ENCODE measurements around the gene PLEKHN1. TPM values are rescaled to one million over a fixed set of nuclear protein-coding genes. Genes with fewer than 3 reads are reported as not detected.
"Not testable (repeated sequence)": the region's sequence is repeated elsewhere in the genome, so short reads cannot be mapped to it uniquely, and the experiment has no call there.

Gene PLEKHN1
- total RNA-seq, 1 donor from 2014 or later, result 6.8 TPM

- no peak overlapping the region for H3K4me3 ChIP-seq (ENCODE audit: low read depth, low read length)
- TF ChIP-seq CTCF (conservative IDR thresholded peaks at IDR 0.05; ENCODE audit: low read depth, low read length), result no peak
- no peak for DNase-seq (ENCODE audit: low read depth)
Observed at GRCh38 chr1:985126-985525, 18.8 kb downstream of the PLEKHN1 start.

DNA sequence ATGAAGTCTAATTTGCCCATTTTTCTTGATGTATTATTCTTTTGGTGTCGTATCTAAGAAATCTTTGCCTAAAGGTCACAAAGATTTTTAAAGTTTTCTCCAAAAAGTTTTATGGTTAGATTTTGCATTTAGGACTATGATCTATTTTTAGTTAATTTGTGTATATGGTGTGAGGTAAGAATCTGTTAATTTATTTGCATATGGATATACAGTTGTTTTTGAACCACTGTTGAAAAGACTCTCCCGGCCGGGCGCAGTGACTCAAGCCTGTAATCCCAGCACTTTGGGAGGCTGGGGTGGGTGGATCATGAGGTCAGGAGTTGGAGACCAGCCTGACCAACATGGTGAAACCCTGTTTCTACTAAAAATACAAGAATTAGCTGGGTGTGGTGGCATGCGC, 21.8 kb downstream of the PLEKHN1 start:
- H3K4me3 ChIP-seq (ENCODE audit: low read depth, low read length); DNase-seq (ENCODE audit: low read depth): not testable (repeated sequence)

- not testable (repeated sequence) for H3K4me3 ChIP-seq (ENCODE audit: low read depth, low read length); DNase-seq (ENCODE audit: low read depth)
Observed at GRCh38 chr1:991275-991674, 25.0 kb downstream of the PLEKHN1 start.

DNA sequence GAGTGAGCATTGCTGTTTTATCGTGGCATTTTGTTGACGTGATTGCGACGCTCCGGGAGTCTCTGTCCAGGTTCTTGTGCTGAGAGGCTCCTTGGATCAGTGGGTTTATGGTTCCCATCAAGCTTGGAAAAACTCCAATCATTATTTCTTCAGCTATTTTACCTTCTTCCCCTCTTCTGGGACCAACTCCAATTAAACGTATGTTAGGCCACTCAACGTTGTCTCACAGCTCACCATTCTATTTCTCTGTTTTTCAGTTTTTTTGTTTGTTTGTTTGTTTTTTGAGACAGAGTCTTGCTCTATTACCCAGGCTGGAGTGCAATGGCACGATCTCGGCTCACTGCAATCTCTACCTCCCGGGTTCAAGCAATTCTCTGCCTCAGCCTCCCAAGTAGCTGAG, 25.6 kb downstream of the PLEKHN1 start:
- H3K4me3 ChIP-seq (ENCODE audit: low read depth, low read length), result no peak overlapping the region
- DNase-seq (ENCODE audit: low read depth), result no peak
- TF ChIP-seq CTCF (conservative IDR thresholded peaks at IDR 0.05; ENCODE audit: low read depth, low read length), result no peak

DNA sequence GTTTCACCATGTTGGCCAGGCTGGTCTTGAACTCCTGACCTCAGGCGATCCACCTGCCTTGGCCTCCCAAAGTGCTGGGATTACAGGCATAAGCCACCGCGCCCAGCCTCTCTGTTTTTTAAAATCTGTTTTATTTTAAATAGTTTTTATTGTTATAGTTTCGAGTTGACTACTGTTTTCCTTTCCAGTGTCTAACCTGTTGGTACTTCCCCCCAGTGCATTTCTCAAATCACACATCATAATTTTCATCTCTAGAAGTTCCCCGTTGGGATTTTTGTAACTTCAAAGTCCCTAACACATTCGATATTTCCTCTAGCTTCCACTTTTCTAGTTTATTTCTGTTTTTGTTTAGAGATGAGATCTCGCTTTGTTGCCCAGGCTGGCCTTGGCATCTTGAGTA, 26.1 kb downstream of the PLEKHN1 start:
- H3K4me3 ChIP-seq (ENCODE audit: low read depth, low read length), result no peak overlapping the region
- DNase-seq (ENCODE audit: low read depth), result no peak
- TF ChIP-seq CTCF (conservative IDR thresholded peaks at IDR 0.05; ENCODE audit: low read depth, low read length), result no peak

DNA sequence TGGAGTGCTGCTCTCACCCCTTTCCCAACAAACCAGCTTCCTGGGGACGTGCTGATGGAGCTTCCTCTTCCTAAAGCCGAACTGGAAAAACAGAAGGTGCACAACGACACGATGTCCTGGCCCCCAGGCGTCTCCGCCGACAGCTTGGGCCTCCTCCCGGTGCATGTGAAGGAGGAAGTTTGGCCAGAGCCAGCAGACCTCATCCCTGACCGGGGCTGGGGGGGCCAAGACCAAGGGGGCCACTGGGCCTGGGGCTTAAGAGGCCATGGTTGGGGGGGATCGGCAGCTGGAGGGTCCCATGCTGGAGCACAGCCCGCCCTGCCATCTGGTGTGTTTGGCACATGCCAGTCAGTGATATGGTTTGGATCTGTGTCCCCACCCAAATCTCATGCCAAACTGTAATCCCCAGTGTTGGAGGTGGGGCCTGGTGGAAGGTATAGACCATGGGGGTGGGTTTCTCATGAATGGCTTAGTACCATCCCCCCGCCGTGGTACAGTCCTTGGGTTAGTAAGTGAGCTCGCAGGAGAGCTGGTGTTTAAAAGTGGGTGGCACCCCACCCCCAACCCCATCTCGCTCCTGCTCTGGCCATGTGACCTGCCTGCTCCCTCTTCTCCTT, 27.2 kb downstream of the PLEKHN1 start:
- H3K4me3 ChIP-seq (ENCODE audit: low read depth, low read length), result no peak overlapping the region
- no peak for DNase-seq (ENCODE audit: low read depth)
- TF ChIP-seq CTCF (conservative IDR thresholded peaks at IDR 0.05; ENCODE audit: low read depth, low read length), result no peak

- DNase-seq (ENCODE audit: low read depth); H3K4me3 ChIP-seq (ENCODE audit: low read depth, low read length): not testable (repeated sequence)
Observed at GRCh38 chr1:994546-994945, 28.3 kb downstream of the PLEKHN1 start.

DNA sequence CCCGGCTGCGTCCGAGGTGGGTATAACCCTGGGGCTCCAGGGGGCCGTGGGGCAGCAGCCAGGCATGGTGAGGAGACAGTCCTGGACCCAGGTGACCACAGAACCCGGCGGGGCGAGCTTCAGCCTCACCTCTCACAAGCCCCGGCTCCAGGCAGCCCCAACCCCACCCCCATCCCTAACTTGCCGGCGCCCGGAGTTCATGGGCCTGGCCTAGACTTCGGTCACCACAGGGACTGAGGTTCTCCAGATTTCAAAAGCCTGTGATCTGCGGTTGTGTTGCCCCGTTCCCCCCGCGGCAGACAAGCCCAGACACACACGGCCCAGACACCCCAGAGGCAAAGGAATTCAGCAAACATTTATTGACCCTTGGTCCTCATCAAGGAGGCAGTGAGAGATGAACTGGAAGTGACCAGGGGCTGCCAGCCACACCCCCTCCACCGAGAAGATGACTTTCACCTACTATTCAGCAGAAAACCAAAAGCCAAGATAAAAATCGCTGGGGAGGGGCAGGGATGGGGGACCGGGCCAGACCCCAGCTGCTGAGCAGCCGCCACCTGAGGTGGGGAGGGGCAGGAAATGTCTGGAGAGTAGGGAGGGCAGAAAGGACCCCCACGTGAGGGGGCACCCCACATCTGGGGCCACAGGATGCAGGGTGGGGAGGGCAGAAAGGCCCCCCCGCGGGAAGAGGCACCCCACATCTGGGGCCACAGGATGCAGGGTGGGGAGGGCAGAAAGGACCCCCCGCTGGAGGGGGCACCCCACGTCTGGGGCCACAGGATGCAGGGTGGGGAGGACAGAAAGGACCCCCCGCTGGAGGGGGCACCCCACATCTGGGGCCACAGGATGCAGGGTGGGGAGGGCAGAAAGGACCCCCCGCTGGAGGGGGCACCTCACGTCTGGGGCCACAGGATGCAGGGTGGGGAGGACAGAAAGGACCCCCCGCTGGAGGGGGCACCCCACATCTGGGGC, 29.7 kb downstream of the PLEKHN1 start:
- no peak for DNase-seq (ENCODE audit: low read depth)
- TF ChIP-seq CTCF (conservative IDR thresholded peaks at IDR 0.05; ENCODE audit: low read depth, low read length), result no peak
- no peak overlapping the region for H3K4me3 ChIP-seq (ENCODE audit: low read depth, low read length)
